Regular cardiac myocyte (primary cell): Measurements from ENCODE around the gene PRODH. TPM values are rescaled to one million over a fixed set of nuclear protein-coding genes. Genes with fewer than 3 reads are reported as not detected.

Experiments
- total RNA-seq: library from RNA; depleted of rRNA; stranded (reverse); fragments of >200 nt; gene quantifications from 2 replicates; pipeline ENCODE4 v1.2.3, GENCODE V29; 2014

The PRODH gene, protein sequence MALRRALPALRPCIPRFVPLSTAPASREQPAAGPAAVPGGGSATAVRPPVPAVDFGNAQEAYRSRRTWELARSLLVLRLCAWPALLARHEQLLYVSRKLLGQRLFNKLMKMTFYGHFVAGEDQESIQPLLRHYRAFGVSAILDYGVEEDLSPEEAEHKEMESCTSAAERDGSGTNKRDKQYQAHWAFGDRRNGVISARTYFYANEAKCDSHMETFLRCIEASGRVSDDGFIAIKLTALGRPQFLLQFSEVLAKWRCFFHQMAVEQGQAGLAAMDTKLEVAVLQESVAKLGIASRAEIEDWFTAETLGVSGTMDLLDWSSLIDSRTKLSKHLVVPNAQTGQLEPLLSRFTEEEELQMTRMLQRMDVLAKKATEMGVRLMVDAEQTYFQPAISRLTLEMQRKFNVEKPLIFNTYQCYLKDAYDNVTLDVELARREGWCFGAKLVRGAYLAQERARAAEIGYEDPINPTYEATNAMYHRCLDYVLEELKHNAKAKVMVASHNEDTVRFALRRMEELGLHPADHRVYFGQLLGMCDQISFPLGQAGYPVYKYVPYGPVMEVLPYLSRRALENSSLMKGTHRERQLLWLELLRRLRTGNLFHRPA
- total RNA-seq = not detected in 2 replicates

DNA sequence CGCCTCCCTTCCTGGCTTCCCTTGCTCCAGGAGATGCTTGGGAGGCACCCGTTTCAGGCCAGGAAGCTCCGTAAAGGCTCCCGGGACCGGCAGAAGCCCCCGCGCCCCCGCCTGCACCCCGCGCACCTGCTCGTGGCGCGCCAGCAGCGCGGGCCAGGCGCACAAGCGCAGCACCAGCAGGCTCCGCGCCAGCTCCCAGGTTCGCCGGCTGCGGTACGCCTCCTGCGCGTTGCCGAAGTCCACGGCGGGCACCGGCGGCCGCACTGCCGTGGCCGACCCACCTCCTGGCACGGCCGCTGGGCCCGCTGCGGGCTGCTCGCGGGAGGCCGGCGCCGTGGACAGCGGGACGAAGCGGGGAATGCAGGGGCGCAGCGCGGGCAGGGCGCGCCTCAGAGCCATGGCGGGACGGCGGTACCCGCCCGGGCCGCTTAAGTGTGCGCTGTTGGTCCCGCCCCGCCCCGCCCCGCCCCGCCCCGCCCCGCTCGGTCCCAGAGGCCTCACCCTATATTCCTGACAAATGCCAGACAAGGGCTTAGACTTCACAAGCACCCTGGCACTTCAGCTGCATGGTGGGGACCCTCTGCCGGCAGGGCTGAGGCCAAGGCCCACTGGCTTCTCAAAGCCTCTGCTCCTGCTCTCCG lies at the start of gene PRODH:
TSS of gene PRODH (minus strand) at position 405 of the 641 bp plus-strand sequence. CDS start at position 399, 6 bp downstream.

GRCh38 chr22:18905540-18906409 lies 30.3 kb downstream of the PRODH start, which contains the start of gene DGCR6:
Gene DGCR6 (plus strand): TSS chr22:18906320. CDS start chr22:18906375, 55 bp downstream.

Other genes with a start within 250 kb of the PRODH start
- 0.19 and 2.3 TPM in 2 replicates for gene DGCR6, start 30.0 kb downstream of the PRODH start, total RNA-seq
- gene DGCR2, start 186.1 kb upstream of the PRODH start, total RNA-seq = 34.5 and 39.5 TPM in 2 replicates
- not detected in 2 replicates for gene TSSK2, start 195.0 kb upstream of the PRODH start, total RNA-seq
- 10.7 and 13.4 TPM in 2 replicates for gene ESS2, start 208.4 kb upstream of the PRODH start, total RNA-seq
- gene GSC2, start 214.0 kb upstream of the PRODH start, total RNA-seq = not detected in 2 replicates
- gene SLC25A1, start 242.4 kb upstream of the PRODH start, total RNA-seq = 101 and 111 TPM in 2 replicates